Measurements from ENCODE around the gene CEP112. TPM values are rescaled to one million over a fixed set of nuclear protein-coding genes. Genes with fewer than 3 reads are reported as not detected.

The CEP112 gene
- total and polyA plus RNA-seq, 10 of the 15 experiments (the other 5 are each of a cell fraction or from before 2014, with no cell fraction given): 0.11 to 3.8 (median 0.32) TPM; not detected in 1

- WGBS (ENCODE audit: insufficient coverage, insufficient replicate concordance, low lambda C conversion rate, missing lambda C conversion rate): 19% methylated on average over 4 of the region's 4 CpGs
- TF ChIP-seq ZNF207 (IDR thresholded peaks at IDR 0.05; ENCODE audit: borderline replicate concordance): no peak
- no peak for TF ChIP-seq NFIC (IDR thresholded peaks at IDR 0.05; ENCODE audit: low read depth, low read length)
- no peak for TF ChIP-seq NFYA (IDR thresholded peaks at IDR 0.05; ENCODE audit: borderline replicate concordance, low read depth, low read length)
- no peak for TF ChIP-seq MYC (IDR thresholded peaks at IDR 0.05; ENCODE audit: insufficient read depth, insufficient read length, insufficient replicate concordance, low read length, severe bottlenecking)
- no peak for TF ChIP-seq SRF (IDR thresholded peaks at IDR 0.05; ENCODE audit: low read depth in 2 of 2, low read length in 2 of 2)
- no peak for TF ChIP-seq RBBP5 (conservative IDR thresholded peaks at IDR 0.05)
- no peak for TF ChIP-seq RAD21 (IDR thresholded peaks at IDR 0.05; ENCODE audit: insufficient read depth, low read depth, low read length)
- TF ChIP-seq CHD4 (IDR thresholded peaks at IDR 0.05): no peak
- TF ChIP-seq EGR1 (IDR thresholded peaks at IDR 0.05; ENCODE audit: borderline replicate concordance in 1 of 2, low read depth in 2 of 2, low read length in 2 of 2): no peak
- no peak for TF ChIP-seq SREBF1 (IDR thresholded peaks at IDR 0.05; ENCODE audit: low read length)
- TF ChIP-seq RUNX3 (IDR thresholded peaks at IDR 0.05; ENCODE audit: low read length): no peak
Measured at GRCh38 chr17:66006654-66007053, 185.3 kb downstream of the CEP112 start.

More at GRCh38 chr17:66006654-66007053, 185.3 kb downstream of the CEP112 start:
- intact Hi-C loops (cut with micrococcal nuclease; ENCODE audit: unreplicated experiment): no loop called here
- no peak overlapping the region for H3K27ac ChIP-seq (ENCODE audit: control insufficient read depth, insufficient read depth)
- no peaks in the 10 kb centered on the region for H3K27me3 ChIP-seq (replicated peaks in 1 of 2; ENCODE audit: control insufficient read depth in 2 of 2, insufficient read depth in 2 of 2, low read length in 1 of 2)
- BruUV-seq (replicated peaks): no TSS peak
- ATAC-seq: peak; percentile 41
- no peaks in the 10 kb centered on the region for H3K9me3 ChIP-seq (replicated peaks; ENCODE audit: control insufficient read depth, insufficient read depth, low read length)
- POLR2A ChIA-PET: no interaction called here
- H2AFZ ChIP-seq (ENCODE audit: control insufficient read depth, low read depth, low read length): no peak overlapping the region
- H3K4me3 ChIP-seq: no peak overlapping the region
- no peak overlapping the region for H3K9ac ChIP-seq (ENCODE audit: control insufficient read depth, insufficient read depth, low read length)
- H3K4me1 ChIP-seq (ENCODE audit: control insufficient read depth, insufficient read depth, low read length): no peaks in the 10 kb centered on the region
- no peak for DNase-seq (ENCODE audit: low read depth, low spot score)
- no peak overlapping the region for H3K4me2 ChIP-seq (ENCODE audit: control insufficient read depth, insufficient read depth)
- SMC1A ChIA-PET (ENCODE audit: uncharacterized antibody, unreplicated experiment): interaction anchor here (0.7 kb wide), 1 partner anchor 700 kb away, joined by 3 read pairs; no protein-coding TSS in a partner anchor
- H3K36me3 ChIP-seq (ENCODE audit: control insufficient read depth in 2 of 2, insufficient read depth in 2 of 2, low read length in 1 of 2): no peaks in the 10 kb centered on the region
- CTCF ChIA-PET: interaction anchor here (1.3 kb wide), 1 partner anchor 9 kb away, joined by 3 read pairs; no protein-coding TSS in a partner anchor
- H3K79me2 ChIP-seq (ENCODE audit: control insufficient read depth, insufficient read depth, low read length): no peaks in the 10 kb centered on the region
- RAD21 ChIA-PET (ENCODE audit: unreplicated experiment): no interaction called here
- FAIRE-seq: no peak
- no peaks in the 10 kb centered on the region for H4K20me1 ChIP-seq (ENCODE audit: control insufficient read depth, insufficient read depth)
- in situ Hi-C loops (cut with MboI): no loop called here

All from GM12878 (cell line).